Glutamatergic neuron (in vitro differentiated cells): Measurements from ENCODE around the gene NOD2. TPM values are rescaled to one million over a fixed set of nuclear protein-coding genes. Genes with fewer than 3 reads are reported as not detected.

Experiments used
- DNase-seq: peaks from one replicate; pipeline ENCODE4 v3.0.0; 2022
- H3K27ac Mint-ChIP-seq: one replicate; pipeline ENCODE4 v1.8.0; 2020; ENCODE audit warnings: mild to moderate bottlenecking, mixed read lengths, inconsistent platforms; ENCODE audit not compliant: unreplicated experiment
- H3K27me3 Mint-ChIP-seq: one replicate; pipeline ENCODE4 v1.8.0; 2020; ENCODE audit warnings: mild to moderate bottlenecking, moderate library complexity, mixed read lengths, inconsistent platforms; ENCODE audit not compliant: unreplicated experiment
- H3K36me3 Mint-ChIP-seq: one replicate; pipeline ENCODE4 v1.8.0; 2020; ENCODE audit warnings: mild to moderate bottlenecking, mixed read lengths, inconsistent platforms; ENCODE audit not compliant: unreplicated experiment
- H3K4me1 Mint-ChIP-seq: one replicate; pipeline ENCODE4 v1.8.0; 2020; ENCODE audit warnings: mild to moderate bottlenecking, low read depth, mixed read lengths, inconsistent platforms; ENCODE audit not compliant: unreplicated experiment
- H3K4me3 Mint-ChIP-seq: one replicate; pipeline ENCODE4 v1.8.0; 2020; ENCODE audit warnings: mild to moderate bottlenecking, mixed read lengths, inconsistent platforms; ENCODE audit not compliant: unreplicated experiment
- H3K9me3 Mint-ChIP-seq: one replicate; pipeline ENCODE4 v1.8.0; 2020; ENCODE audit warnings: mild to moderate bottlenecking, moderate library complexity, mixed read lengths, inconsistent platforms; ENCODE audit not compliant: unreplicated experiment
- CTCF ChIP-seq: fragments of 200-600 bp; sonication (generic); IDR thresholded peaks from one replicate; pipeline ENCODE4 v1.5.0; 2021; ENCODE audit not compliant: partially characterized antibody, unreplicated experiment
- total RNA-seq: library from RNA; stranded (reverse); fragmentation: NEBNext Ultra II Directional; extraction: Animal tissue kit (Norgen Biotek cat#: 25700); gene quantifications from one replicate; pipeline ENCODE4 v1.2.1, GENCODE V29; 2021; ENCODE audit not compliant: unreplicated experiment

Gene NOD2
- total RNA-seq, 1 donor from 2014 or later, result 0.34 TPM

- Mint-ChIP-seq H3K4me3 (no peak overlapping the region), H3K27me3 (no peaks in the 10 kb centered on the region), H3K9me3 (peaks cover 4% of the 10 kb centered on the region), H3K27ac (no peak overlapping the region), H3K36me3 (peaks cover 15% of the 10 kb centered on the region), H3K4me1 (no peaks in the 10 kb centered on the region)
- TF ChIP-seq CTCF, result no peak
- no peak for DNase-seq
Measured at GRCh38 chr16:50771366-50771765, 78.0 kb downstream of the NOD2 start.

- H3K4me3 Mint-ChIP-seq, result no peak overlapping the region
- no peak for TF ChIP-seq CTCF
Measured at GRCh38 chr16:50774405-50774804, 81.0 kb downstream of the NOD2 start.

GRCh38 chr16:50774960-50775359 is 81.6 kb downstream of the NOD2 start:
- no peak for DNase-seq
- H3K27me3 Mint-ChIP-seq, result no peaks in the 10 kb centered on the region
- H3K4me3 Mint-ChIP-seq, result no peak overlapping the region
- peaks cover 2% of the 10 kb centered on the region for H3K9me3 Mint-ChIP-seq
- no peaks in the 10 kb centered on the region for H3K4me1 Mint-ChIP-seq
- TF ChIP-seq CTCF, result no peak
- H3K27ac Mint-ChIP-seq, result no peak overlapping the region
- H3K36me3 Mint-ChIP-seq, result no peaks in the 10 kb centered on the region

More at GRCh38 chr16:50774405-50774804, 81.0 kb downstream of the NOD2 start:
- Mint-ChIP-seq H3K27ac (no peak overlapping the region), H3K27me3 (no peaks in the 10 kb centered on the region), H3K36me3 (peaks cover 5% of the 10 kb centered on the region), H3K9me3 (peaks cover 2% of the 10 kb centered on the region), H3K4me1 (no peaks in the 10 kb centered on the region)
- DNase-seq, result no peak

- no peaks in the 10 kb centered on the region for H3K4me1 Mint-ChIP-seq
- H3K36me3 Mint-ChIP-seq, result no peaks in the 10 kb centered on the region
- peaks cover 2% of the 10 kb centered on the region for H3K9me3 Mint-ChIP-seq
- DNase-seq, result no peak
- H3K4me3 Mint-ChIP-seq, result no peak overlapping the region
- no peak for TF ChIP-seq CTCF
- H3K27me3 Mint-ChIP-seq, result no peaks in the 10 kb centered on the region
- no peak overlapping the region for H3K27ac Mint-ChIP-seq
Measured at GRCh38 chr16:50776037-50776436, 82.6 kb downstream of the NOD2 start.

GRCh38 chr16:50778284-50779163 is 85.1 kb downstream of the NOD2 start:
- no peak overlapping the region for H3K27ac Mint-ChIP-seq
- TF ChIP-seq CTCF, result no peak
- H3K9me3 Mint-ChIP-seq, result peaks cover 2% of the 10 kb centered on the region

More at GRCh38 chr16:50778284-50779163, 85.1 kb downstream of the NOD2 start:
- no peak overlapping the region for H3K4me3 Mint-ChIP-seq
- no peaks in the 10 kb centered on the region for H3K27me3 Mint-ChIP-seq
- DNase-seq, result no peak
- no peaks in the 10 kb centered on the region for H3K36me3 Mint-ChIP-seq
- H3K4me1 Mint-ChIP-seq, result no peaks in the 10 kb centered on the region
